Right cardiac atrium (tissue), 5 donors: ENCODE measurements around the gene MEGF11. TPM values are rescaled to one million over a fixed set of nuclear protein-coding genes. Genes with fewer than 3 reads are reported as not detected.

Experiments
- ATAC-seq, 2 donors: fragments of 200-7000 bp; cut with Tn5 transposase; one replicate each; pipeline versions ENCODE4 v1.8.0 to v1.9.1; 2020; ENCODE audit warnings: moderate library complexity in 2 of 2, mild to moderate bottlenecking in 1 of 2
- DNase-seq, 3 donors: peaks; one replicate each; pipeline ENCODE4 v3.0.0-alpha.2; 2020
- H3K27ac ChIP-seq: one replicate; pipeline ENCODE4 v1.5.1; 2013; ENCODE audit warnings: mild to moderate bottlenecking, low read length, control low read depth, moderate library complexity
- H3K27me3 ChIP-seq: one replicate; pipeline ENCODE4 v1.6.1; 2013; ENCODE audit not compliant: control insufficient read depth, insufficient read depth
- H3K4me1 ChIP-seq: one replicate; pipeline ENCODE4 v1.6.1; 2013; ENCODE audit warnings: low read length; ENCODE audit not compliant: control insufficient read depth, insufficient read depth
- H3K4me3 ChIP-seq: one replicate; pipeline ENCODE4 v1.5.1; 2013; ENCODE audit warnings: low read length, control low read depth
- H3K9me3 ChIP-seq: one replicate; pipeline ENCODE4 v1.6.1; 2013; ENCODE audit warnings: low read length; ENCODE audit not compliant: control insufficient read depth
- WGBS: extraction: QIAGEN DNeasy Blood & Tissue Kit; methylation state at CpG from one replicate; pipeline ENCODE4 v1.1.7; 2013; 5-methylcytosine and 5-hydroxymethylcytosine counted together
- intact Hi-C, 4 donors: fragments of 100-400 bp; cut with DNase I; formaldehyde crosslinking; loops; one replicate each; pipeline versions ENCODE4 v1.11.0 to v1.14.0; 2022 to 2023
- polyA plus RNA-seq: library from polyadenylated mRNA; stranded (reverse); fragments of 200-250 nt; gene quantifications from one replicate; pipeline ENCODE4 v1.2.3, GENCODE V29; 2013
- total RNA-seq, 4 donors: library from RNA; stranded (reverse); fragmentation: NEBNext Ultra II Directional; extraction: Animal tissue kit (Norgen Biotek cat#: 25700); gene quantifications; one replicate each; pipeline ENCODE4 v1.2.1, GENCODE V29; 2021
- donor health status: healthy with polysubstance abuse.
- donor health status: DM: no; HTN: yes; CAD: no.
- donor health status: DM: no; HTN: no; CAD: no.
- donor health status: DM: no; HTN: yes; CAD: no; lungs with severe emphysema.
- donor health status: DM: yes; HTN: yes; CAD: no.

Gene MEGF11
- total and polyA plus RNA-seq, 5 donors, result 0.08 to 0.11 (median 0.11) TPM; not detected in 2

- intact Hi-C loops, result loop anchor here in 1 of 4 donors (10.0 kb wide), 2 partner anchors 201 to 271 kb away; no protein-coding TSS in a partner anchor
- Histone ChIP-seq H3K9me3 (no peaks in the 10 kb centered on the region), H3K4me3 (no peak overlapping the region), H3K27ac (no peak overlapping the region), H3K4me1 (no peaks in the 10 kb centered on the region), H3K27me3 (no peaks in the 10 kb centered on the region)
- DNase-seq (no peak), ATAC-seq (no peak)
- 71% methylated on average over 7 of the region's 7 CpGs for WGBS
Observed at GRCh38 chr15:66186049-66186825, 67.3 kb downstream of the MEGF11 start.

DNA sequence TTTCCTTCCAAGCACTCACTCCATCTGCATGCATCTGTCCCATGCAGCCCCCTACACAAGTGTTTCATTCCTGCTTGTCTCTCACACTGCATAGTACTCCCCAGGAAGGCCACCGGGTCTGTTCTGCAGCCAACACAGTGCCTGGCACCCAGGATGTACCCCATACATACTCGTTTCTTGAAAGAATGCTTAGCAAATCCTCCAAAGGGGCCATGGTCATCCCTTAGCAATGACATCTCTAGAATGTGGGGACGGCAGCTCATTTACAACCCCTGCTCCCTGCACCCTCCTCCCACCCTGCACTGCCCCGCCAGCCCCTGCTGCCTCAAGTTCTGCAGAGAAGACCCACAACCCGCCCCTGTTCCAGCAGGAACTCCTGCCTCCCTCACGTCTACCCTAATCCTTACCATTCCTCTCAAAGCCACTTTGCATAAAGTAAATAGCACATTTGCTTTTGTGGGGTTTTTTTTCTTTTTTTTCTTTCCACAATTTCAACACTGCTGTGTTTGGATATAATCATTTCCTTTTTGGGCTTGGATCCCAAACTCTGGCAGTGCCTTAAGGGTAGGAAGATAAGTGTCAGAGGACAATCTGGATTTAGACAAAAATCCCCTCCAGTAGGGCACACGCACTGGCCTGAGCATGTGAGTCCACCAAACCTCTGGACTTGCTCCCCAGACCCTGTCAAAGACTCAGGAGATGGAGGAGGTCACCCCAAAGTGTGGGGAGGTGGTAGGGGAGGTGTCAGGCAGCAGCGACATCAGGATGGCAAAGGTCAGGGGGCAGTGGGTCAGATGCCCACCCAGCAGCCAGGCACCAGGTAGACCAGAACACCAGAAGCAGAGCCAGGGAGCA, 68.4 kb downstream of the MEGF11 start:
- WGBS, result 48% methylated on average over 8 of the region's 8 CpGs
- Histone ChIP-seq H3K9me3 (no peaks in the 10 kb centered on the region), H3K4me1 (no peaks in the 10 kb centered on the region), H3K4me3 (no peak overlapping the region), H3K27ac (no peak overlapping the region), H3K27me3 (no peaks in the 10 kb centered on the region)
- DNase-seq, result no peak
- intact Hi-C loops, result loop anchor here in 1 of 4 donors (10.0 kb wide), 2 partner anchors 200 to 270 kb away; no protein-coding TSS in a partner anchor
- no peak for ATAC-seq

- ATAC-seq, result no peak
- no peak overlapping the region for H3K27ac ChIP-seq
- H3K9me3 ChIP-seq, result no peaks in the 10 kb centered on the region
- H3K4me1 ChIP-seq, result no peaks in the 10 kb centered on the region
- DNase-seq, result no peak
- H3K27me3 ChIP-seq, result no peaks in the 10 kb centered on the region
- intact Hi-C loops, result loop anchor here in 1 of 4 donors (10.0 kb wide), 2 partner anchors 200 to 270 kb away; no protein-coding TSS in a partner anchor
- no peak overlapping the region for H3K4me3 ChIP-seq
- WGBS, result 54% methylated on average over 6 of the region's 6 CpGs
Observed at GRCh38 chr15:66184492-66184891, 69.1 kb downstream of the MEGF11 start.

DNA sequence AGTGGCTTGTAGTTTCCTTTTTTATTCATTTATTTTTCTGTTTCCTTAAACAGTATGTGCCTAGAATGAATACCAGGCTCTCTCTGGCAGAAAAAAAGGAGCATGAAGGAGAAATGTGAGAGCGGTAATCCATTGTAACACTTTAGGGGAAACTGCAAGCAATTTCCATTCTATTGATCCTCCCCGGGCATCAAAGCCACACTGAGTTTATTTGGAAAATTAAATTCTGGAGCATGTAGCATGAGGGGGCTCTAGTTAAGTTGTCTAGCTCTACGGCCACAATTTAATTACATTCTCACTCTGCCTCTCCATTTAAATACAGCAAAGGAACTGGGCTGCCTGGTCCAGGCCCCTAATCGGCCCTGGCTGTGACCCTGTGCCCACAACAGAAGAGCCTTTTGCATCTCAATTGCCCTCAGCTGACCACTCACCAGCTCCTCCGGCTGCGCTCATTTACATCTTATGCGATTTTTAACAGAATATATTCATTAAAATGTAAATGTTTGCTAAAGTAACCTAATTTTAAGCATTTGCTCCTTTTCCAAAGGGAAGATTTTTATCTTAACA, 72.9 kb downstream of the MEGF11 start:
- DNase-seq (no peak), ATAC-seq (no peak)
- Histone ChIP-seq H3K4me3 (no peak overlapping the region), H3K27me3 (no peaks in the 10 kb centered on the region), H3K4me1 (no peaks in the 10 kb centered on the region), H3K9me3 (no peaks in the 10 kb centered on the region), H3K27ac (no peak overlapping the region)
- intact Hi-C loops, result loop anchor here in 1 of 4 donors (10.0 kb wide), 2 partner anchors 196 to 266 kb away; no protein-coding TSS in a partner anchor
- WGBS, result 81% methylated on average over 7 of the region's 7 CpGs

DNA sequence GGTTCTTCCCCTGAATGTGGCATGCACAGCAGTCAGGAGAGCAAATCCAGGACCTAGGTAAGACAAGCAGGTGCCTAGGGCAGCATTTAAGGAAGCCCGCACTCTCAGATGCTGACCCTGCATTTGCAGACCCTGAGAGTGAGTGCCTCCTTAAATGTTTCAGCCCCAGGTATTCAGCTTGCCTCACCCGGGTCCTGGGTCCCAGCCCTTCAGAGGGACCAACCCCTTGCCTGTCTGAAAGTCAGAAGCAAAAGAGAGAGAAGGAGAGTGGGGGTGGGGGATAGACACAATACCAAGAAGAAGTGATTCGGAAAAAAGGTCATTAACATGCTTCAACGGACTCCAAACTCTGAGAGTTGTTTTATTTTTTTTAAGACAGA, 75.0 kb downstream of the MEGF11 start:
- no peaks in the 10 kb centered on the region for H3K27me3 ChIP-seq
- no peaks in the 10 kb centered on the region for H3K4me1 ChIP-seq
- no peaks in the 10 kb centered on the region for H3K9me3 ChIP-seq
- DNase-seq, result no peak
- ATAC-seq, result no peak
- intact Hi-C loops, result no loop called here
- H3K27ac ChIP-seq, result no peak overlapping the region
- WGBS, result 38% methylated on average over 4 of the region's 4 CpGs
- H3K4me3 ChIP-seq, result no peak overlapping the region

DNA sequence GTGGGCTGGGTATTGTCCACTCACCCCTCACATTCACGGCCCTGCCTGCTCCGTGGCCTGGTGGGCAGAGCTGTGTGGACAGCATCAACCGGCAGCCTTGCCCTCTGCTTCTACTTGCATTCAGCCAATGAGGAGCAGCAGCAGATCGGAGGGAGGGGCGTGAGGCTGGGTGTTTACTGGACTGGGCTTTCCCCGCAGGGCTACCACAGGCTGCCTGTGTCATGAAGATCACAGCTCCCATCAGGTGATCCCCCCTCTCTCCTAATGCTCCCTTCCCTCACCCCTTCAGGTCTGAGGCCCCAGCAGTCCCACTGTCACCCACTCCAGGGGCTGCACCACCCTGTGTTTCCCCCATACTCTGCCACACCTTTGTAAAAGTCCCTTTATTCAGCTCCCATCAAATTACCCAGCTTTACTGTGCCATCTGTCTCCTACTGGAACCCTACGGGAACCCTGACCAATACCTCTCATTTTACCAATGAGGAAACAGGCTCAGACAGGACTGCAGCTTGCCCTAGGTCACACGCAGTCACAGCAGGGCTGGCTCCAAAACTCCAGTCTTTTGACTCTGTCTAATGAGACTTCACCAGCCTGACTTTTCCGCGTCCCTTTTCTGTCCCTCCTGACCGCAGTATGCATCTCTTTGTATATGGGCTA, 81.1 kb downstream of the MEGF11 start:
- intact Hi-C loops, result no loop called here
- Histone ChIP-seq H3K27ac (no peak overlapping the region), H3K27me3 (no peaks in the 10 kb centered on the region), H3K9me3 (no peaks in the 10 kb centered on the region), H3K4me1 (no peaks in the 10 kb centered on the region), H3K4me3 (no peak overlapping the region)
- WGBS, result 65% methylated on average over 11 of the region's 11 CpGs
- ATAC-seq, result no peak
- DNase-seq, result no peak

- intact Hi-C loops, result no loop called here
- Histone ChIP-seq H3K9me3 (no peaks in the 10 kb centered on the region), H3K27ac (no peak overlapping the region), H3K27me3 (no peaks in the 10 kb centered on the region), H3K4me3 (no peak overlapping the region), H3K4me1 (no peaks in the 10 kb centered on the region)
- WGBS, result 82% methylated on average over 13 of the region's 13 CpGs
- ATAC-seq, result no peak
- DNase-seq, result no peak
Observed at GRCh38 chr15:66171841-66172240, 81.7 kb downstream of the MEGF11 start.

- no peaks in the 10 kb centered on the region for H3K27me3 ChIP-seq
- DNase-seq (no peak), ATAC-seq (no peak)
- intact Hi-C loops, result no loop called here
- H3K4me1 ChIP-seq, result no peaks in the 10 kb centered on the region
- H3K27ac ChIP-seq, result no peak overlapping the region
- 74% methylated on average over 5 of the region's 5 CpGs for WGBS
- no peak overlapping the region for H3K4me3 ChIP-seq
- no peaks in the 10 kb centered on the region for H3K9me3 ChIP-seq
Observed at GRCh38 chr15:66170716-66171115, 82.8 kb downstream of the MEGF11 start.

DNA sequence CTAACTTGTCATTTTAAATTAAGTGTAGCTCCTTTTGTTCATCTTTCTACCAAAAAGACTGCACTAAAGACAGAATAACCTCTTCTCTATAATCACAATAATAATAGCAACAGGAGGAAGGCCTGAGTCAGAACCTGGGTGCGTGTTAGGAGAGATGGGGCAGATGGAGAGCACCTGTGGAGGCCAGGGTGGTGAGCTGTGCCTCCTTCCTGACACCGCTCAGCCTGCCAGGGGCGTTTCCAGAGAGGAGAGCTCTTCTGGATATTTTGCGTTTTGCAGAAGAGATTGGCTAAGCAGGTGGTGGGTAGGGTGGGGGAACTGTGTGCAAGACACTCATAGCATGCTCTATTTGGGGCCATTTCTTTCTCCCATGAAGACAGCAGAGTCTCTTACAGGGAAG, 83.5 kb downstream of the MEGF11 start:
- no peaks in the 10 kb centered on the region for H3K9me3 ChIP-seq
- no peak overlapping the region for H3K27ac ChIP-seq
- 84% methylated on average over 4 of the region's 4 CpGs for WGBS
- ATAC-seq (no peak), DNase-seq (no peak)
- intact Hi-C loops, result no loop called here
- H3K4me3 ChIP-seq, result no peak overlapping the region
- no peaks in the 10 kb centered on the region for H3K27me3 ChIP-seq
- no peaks in the 10 kb centered on the region for H3K4me1 ChIP-seq

DNA sequence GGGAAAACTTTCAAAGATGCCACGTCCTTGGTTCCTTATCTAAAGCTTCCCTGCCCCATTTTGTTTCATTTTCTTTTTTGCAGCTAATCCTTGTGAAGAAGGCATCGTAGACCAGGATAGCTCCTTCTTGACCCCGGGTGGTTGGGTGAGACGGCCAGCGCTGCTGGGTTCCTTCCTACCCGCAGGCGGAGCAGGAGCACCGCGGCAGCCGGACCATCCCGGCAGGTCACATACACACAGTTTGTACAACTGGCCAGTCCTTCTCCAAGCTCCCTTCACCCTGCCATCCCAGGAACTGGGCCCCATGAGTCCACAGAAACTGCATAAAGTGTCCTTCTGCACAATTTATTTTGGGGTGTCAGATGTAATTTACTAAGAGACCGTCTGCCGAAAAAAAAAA, 83.9 kb downstream of the MEGF11 start:
- no peak for ATAC-seq

More for the DNA sequence above, 83.9 kb downstream of the MEGF11 start:
- Histone ChIP-seq H3K27me3 (no peaks in the 10 kb centered on the region), H3K4me1 (no peaks in the 10 kb centered on the region), H3K9me3 (no peaks in the 10 kb centered on the region), H3K4me3 (no peak overlapping the region), H3K27ac (no peak overlapping the region)
- DNase-seq, result no peak
- intact Hi-C loops, result no loop called here
- WGBS, result 80% methylated on average over 13 of the region's 13 CpGs
